ENCODE measurements around the gene DHX8.

The DHX8 gene

DNA sequence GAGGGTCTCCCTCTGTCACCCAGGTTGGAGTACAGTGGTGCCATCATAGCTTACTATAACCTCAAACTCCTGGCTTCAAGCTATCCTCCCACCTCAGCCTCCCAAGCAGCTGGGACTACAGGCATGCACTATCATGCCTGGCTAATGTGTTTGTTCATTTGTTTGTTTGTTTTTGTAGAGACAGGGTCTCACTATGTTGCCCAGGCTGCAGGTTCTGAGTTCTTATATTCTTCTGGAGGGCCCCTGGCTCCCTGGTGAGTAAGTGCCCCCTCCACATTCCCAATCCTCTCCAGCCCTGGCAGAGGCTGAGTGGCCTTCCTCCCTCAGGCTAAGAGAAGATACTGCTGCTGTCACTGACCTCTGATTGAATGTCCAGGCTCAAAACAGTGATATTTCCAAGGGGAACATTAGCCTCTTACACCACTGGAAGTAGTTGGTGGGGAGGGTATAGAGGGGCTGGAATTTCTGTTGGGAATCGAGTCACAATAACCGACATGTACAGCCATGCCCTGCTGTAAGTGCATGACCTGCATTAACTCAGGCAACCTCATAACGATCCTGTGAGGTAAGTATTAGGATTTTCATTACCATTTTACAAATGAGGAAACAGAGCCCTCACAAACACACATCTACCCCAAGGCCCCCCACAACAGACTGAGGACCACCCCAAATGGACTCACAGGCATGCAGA lies 65.1 kb downstream of the DHX8 start:
- no peak for DNase-seq

DNA sequence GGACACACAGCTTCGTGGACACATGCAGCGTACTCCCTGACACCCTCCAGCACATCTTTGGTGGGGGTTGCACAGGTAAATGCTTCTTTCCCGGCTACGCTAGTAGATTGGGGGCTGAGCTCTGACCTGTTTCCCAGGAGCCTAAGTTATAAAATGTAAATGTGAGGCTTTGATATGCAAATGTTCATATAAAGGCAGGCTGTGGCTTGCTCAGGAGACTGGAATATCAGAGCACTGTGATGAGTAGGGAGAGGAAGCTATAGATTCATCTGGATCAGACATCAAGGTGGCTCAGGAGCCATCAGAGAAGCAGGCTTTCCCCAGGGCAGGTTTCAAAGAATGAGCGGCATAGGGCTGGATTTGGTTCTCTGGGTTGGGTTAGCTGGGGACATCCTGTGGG lies 65.7 kb downstream of the DHX8 start:
- DNase-seq: no peak

DNA sequence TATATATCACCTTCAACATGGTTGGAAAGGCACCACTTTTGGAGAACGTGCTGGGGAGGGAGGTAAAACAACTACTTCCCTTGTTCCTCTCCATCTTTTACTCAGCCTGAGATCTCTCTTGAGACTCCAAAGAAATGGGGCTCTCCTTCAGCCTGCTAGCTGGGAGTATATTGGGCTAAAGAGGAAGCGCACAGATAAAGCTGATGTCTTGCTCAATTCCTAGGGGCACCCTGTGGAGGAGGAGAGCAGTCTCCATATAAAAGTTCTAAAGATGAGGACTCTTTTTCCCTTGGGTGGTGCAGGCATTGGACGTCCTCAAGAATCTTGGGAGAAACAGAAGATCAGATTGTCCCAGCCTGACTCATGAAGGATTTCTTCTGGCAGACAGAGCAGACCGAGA lies 67.0 kb downstream of the DHX8 start:
- no peak for DNase-seq

DNA sequence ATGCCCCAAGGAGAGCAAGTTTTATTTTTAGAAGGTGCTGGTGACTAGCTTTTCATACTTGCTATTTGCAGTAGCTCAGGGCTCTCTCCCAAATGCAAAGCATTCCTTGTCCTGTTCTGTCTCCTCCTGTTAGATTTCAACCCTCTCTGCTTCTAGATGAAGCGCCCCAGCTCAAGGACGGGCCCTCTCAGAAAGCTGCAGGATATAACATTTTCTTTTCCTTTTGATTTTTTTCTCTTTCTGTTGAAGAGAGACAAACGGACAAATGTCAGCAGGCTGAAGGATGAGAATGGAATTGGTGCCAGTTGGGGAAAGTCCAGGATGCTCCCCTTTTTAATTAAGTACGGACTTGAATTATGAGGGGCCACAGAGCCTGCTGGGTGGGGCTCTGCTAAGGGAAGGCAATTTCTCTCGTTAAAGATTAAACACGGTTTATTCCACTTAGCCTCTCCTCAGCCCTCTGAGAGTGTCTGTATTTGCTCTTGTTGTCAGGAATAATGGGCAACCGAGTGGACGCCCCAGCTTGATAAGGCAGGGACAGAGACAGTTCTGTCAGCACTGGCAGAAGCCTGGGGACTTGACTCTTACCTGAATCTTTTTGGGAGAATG lies 68.6 kb downstream of the DHX8 start:
- DNase-seq: no peak

DNA sequence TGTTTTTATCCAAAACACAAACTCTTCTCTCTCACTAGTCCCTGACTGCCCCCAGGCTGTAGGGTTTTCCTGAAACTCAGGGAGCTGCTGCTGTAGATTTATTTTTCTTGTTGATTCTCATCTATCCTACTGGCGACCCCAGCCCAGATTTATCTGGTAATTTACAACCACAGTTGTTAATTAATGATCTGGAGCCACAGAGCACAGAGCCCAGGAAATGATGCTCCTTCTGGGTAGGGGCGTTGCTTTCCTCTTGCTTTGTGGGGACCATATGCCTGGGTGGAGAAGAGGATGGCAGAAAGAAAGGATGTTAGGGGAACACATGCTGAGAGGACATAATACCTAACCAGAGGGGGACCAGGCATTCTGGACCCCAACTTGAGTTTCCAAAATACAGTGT lies 69.8 kb downstream of the DHX8 start:
- DNase-seq: no peak

DNA sequence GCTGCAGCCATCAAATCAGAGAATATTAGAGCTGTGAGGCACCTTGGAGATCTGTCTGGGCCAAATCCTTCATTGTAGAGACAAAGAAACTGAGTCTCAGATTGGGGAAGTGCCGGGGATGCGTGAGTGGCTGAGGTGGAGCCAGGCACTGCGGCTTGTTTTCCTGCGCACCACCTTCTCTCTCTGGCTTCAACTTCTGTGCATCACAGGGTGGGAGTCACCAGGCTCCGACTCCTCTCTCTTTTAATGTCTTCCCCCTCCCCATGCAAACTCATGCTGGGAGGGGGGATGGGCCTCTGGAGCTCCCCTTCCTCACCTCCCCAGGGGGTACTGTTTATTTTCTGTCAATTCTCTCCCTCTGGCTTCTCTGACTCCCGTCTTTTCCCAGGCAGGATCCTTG lies 71.1 kb downstream of the DHX8 start:
- no peak for DNase-seq

DNA sequence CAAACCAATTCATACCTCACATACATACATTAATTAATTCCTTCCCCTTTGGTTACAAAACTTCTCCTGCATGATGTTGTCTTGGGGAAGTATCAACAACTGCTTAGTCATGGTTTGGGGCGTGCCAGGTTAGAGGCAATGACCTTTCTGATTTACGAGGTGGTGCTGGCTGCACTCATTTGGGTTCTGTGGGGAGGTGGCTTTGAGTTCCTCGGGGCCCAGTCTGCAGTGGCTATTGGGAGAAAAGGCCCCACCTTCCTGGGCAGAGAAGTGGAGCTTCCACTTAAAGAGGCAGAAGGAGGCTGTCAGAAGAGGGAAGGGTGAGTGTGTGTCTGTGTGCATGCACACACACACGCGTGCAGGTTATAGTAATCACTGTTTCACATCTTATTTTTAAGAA lies 72.5 kb downstream of the DHX8 start:
- DNase-seq: peak; percentile 61

DNA sequence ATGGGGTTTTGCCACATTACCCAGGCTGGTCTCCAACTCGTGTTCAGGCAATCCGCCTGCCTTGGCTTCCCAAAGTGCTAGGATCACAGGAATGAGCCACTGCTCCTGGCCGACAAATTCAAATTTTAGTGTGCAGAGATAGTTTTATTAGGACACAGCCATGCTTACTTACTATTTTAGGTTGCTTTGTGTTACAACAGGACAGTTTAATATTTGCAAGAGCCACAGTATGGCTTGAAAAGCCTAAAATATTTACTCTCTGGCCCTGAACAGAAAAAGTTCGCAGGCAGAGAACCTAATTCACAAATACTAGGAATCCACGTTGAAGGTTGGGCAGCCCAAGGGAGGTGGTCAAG lies 75.0 kb downstream of the DHX8 start:
- no peak for DNase-seq

DNA sequence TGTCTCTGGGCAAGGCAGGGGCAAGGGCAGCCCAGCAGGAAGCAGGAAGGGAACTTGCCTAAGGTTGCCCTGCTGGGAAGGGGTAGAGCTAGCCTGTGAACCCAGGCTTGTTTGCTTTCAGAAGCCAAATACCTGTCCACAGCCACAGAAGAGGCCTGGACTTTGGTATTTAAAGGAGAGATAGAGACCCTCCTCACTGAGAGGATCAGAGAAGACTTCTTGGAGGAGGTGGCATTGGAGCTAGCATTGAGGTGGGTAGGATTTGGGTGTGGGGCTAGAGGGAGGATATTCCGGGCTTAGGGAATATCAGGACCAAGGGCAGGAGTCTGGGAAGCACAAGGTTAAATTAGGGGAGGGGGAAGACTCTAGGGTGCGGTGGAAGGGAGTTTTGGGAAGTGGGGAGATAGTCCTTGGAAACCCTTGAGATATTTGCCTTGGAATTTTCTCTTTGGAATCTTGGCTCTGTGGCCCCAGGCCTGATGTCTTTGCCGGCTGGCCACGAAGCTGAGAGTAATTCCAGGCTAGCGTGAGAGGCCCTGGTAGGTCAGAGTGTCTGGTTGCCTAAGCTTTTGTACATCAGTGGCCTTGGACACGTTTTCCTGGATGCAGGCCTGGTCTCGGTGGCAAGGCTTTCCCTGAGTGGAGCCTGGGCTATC lies 75.5 kb downstream of the DHX8 start:
- DNase-seq: no peak

DNA sequence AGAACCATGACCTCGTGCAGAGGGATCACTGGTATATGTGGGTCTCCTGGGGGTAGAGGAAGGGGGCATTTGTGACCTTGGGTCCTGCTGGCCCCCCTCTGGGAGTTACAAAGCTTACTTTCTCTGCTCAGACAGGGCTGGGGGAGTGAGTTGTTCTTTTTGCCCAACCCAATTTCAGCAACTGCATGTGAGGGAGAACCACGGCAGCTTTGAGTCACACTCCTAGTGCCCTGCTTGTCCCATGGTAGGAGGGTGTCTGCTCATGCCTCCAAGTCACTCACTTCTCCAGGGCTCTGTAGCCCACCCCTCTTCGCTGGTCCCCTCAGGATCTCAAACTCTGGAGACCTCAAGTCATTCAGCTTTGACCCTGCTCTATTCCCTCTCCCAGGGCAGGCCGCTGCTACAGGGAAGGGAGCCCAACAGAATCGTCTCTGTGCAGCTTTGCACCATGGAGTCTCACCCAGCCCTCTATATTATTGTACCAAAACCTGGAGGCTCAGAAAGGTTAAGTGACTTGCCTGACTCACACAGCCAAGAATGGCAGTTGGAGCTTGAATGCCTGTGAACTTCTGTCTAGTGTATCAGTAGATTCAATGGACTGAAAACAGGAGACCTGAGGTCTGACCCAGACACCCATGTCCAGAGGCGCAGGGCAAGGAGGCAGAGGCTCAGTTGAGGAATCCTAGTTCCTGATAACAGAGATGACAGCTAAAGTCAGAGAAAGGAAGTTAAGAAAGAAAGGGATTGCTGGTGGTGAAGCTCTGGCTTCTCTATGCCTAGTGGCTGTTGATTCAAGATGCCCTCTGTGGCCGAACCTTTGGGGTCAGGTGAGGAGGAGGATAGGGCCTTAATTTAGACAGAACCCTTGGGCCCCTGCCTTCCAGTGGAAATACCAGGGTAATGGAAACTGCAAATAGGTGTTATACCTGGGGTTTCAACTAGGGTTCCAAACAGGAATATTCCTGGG lies 77.0 kb downstream of the DHX8 start:
- no peak for DNase-seq

DNA sequence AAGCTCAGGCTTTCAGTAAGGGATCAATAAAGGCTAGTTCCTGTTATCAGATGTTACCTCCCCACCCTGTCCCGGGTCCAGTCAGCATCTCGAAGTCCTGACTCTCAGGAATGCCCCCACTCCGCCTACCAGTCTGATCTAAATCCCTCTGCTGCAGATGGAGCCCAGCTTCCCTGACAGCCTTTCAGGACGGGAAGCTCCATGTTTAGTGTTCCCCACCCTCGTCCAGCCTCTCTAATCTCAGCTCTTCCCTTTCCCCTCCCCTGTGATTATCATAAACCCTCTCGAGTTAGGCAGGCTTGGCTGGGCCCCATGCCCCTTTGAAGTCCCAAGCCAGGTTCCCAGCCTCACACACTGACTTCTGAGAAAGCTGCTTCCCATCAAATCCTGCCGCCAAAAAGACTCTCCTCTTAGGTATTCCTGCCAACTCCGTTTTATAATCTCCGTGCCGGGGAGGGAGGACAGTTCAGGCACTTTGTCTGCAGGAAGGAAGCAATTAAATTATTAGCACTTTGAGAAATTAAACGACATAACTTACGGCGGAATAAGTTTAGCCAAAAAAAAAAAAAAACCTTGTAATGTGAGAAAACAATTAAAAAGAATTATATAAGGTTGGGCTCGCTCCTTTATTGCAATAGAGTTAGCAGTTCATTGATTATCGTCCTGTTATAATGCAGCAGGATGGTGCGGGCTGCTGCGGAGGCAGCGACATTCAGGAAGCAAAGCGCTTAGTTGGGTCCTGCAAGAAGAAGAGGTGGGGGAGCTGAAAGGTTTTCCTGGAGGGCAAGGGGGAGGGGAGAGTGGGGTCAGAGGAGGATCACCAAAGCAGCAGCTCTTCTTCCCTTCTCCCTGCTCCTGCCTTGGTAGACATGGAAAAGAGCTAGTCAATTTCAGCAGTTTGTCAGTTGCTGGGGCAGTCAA lies 79.2 kb downstream of the DHX8 start:
- DNase-seq: no peak

DNA sequence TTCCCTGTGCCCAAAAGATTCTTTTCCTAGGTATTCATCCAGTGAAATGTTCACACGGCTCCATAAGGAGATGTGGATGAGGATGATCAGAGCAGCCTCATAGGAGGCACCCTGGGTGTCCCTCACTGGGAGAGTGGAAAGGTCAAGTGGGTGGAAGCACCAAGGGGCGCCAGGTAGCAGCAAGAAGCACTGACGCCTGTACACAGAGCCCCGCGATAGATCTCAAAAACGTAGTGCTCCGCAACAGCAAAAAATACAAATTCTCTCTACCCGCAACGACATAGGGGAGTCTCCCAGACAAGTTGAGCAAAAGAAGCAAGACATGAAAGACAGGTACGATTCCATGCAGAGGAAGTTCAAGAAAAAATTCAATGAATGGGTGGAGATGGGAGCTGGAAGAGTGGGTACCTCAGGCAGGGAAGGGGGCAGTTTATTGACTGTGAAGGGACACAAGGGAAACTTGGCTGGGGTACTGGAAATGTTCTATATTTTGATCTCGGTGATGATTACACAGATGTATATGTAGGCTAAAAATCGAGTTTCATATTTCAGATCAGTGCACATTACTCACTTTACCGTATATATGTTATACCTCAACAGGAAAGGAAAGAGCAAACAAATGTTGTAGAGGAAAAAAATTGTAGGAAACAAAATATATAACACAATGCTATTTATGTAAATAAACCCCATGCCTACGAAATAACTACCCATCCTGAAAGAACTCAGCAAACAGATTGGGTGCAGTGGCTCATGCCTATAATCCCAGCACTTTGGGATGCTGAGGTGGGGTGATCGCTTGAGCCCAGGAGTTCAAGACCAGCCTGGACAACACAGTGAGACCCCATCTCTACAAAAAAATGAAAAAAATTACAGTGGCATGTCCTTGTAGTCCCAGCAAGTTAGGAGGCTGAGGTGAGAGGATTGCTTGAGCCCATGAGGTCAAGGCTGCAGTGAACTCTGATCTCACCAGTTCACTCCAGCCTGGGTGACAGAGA lies 80.1 kb downstream of the DHX8 start:
- no peak for DNase-seq

DNA sequence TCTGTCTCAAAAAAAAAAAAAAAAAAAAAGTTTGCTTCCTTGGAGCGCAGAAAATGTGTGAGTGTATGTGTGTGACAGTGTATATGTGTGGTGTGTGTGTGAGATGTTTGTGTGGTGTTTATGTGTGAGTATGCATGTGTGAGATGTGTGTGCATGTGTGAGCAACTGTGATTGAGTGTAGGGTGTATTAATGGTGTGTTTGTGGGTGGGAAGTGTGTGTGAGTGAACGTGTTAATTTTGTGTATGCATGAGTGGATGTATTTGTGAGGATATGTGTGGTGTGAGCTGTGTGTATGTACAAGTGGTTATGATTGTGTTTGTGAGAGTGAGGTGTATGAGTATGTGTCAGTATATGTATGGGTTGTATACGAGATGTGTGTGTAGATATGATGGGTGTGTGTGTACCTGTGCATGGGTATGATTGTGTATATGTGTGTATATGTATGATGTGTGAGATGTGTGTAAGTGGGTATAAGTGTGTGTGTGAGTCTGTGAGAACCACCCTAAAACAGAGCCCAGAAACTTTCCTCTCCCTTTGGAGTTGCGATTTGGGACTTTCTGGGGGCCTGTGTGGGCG lies 84.8 kb downstream of the DHX8 start:
- DNase-seq: no peak

DNA sequence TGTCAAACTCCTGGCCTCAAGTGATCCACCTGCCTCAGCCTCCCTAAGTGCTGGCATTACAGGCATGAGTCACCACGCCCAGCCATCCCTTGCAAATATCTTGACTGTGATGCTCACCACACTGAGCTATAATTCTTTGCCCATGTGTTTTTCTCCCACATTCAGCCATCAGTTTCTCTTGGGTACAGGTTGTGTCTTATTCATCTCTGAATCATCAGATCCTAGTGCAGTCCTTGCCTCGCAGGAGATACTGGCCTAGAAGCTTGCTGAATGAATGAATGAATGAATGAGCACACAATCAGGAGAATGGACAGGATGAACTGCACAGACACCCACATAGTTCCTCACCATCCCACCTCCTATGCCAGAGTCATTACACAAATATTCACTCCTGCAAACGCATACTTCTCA lies 86.7 kb downstream of the DHX8 start:
- peak; percentile 72 for DNase-seq

DNA sequence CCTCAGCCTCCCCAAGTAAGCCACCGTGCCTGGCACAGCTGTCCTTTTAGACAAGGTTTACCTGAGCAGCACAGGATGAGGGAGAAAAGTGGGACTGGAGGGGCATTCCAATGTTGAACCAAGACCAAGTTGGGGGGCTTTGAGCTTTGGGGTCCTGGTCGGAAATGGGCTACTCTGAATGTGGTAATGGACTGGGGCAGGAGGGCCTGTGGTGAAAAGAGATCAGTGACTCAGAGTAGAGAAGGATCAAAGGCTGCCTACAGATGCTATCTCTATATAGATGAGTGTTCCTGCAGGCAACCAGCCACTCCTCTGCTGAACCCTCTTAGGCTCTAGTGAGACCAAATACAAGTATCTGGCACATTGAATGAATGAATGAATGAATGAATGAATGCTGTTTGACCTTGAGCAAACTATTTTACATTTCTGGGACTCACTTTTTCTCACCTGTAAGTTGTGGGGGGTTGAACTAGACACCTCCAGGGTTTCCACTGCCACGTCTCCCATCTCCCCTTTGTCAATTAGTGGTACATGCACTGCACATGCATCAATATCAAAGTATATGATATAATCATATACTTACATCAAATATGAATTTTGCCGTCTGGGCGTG lies 88.7 kb downstream of the DHX8 start:
- DNase-seq: no peak

DNA sequence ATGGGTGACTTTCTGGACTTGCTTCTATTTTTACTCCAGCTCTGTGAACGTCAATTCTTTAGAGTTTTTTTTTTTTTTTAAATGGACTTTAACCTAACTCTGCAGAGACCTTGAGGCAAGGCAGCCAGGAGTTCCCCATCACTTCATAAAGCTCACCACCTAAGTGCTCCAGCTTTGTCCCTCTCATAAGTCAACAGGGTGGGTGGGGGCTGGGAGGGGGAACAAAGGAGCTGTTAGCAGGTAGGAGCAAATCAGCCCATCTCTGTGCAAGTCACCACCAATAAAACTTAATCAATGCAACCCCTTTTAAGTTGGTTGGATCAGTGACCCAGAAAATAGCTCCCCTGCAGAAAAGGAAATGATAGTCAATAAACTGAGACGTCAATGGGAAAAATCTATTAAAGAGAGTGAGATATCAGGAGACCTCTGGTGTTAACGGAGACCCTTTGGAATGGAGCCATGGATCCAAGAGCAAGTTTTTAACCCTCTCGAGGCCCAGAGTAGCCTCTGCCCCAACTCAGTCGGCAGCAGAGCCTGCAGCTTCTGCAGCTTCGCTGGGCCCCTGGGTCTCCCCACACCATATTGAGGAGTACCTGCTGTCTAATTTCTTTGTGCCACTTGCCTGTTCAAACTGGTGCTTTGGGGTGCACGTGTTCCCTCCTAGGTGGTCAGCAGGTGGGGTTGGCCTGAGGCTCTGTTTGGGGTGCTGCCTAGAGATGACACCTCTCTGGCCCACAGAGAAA lies 90.0 kb downstream of the DHX8 start:
- no peak for DNase-seq

DNA sequence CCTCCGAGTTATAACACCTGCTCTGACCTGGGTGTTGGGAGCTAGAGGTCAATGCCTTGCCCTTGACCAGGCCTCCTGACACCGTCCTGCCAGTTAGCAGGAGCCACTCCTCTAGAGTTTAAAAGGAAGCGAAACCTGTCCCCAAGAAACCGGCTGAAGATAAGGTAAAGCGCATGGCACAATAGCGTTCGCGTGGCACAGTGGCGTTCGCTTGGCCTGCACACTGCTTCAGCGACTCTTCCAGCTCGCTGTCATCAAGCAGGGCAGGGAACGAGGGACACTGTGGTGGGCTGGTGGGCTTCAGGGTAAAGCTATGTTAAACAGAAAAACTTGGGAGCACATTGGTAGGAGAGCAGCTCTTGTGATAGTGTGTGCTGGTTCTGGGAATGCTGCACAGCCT lies 90.6 kb downstream of the DHX8 start:
- no peak for DNase-seq

DNA sequence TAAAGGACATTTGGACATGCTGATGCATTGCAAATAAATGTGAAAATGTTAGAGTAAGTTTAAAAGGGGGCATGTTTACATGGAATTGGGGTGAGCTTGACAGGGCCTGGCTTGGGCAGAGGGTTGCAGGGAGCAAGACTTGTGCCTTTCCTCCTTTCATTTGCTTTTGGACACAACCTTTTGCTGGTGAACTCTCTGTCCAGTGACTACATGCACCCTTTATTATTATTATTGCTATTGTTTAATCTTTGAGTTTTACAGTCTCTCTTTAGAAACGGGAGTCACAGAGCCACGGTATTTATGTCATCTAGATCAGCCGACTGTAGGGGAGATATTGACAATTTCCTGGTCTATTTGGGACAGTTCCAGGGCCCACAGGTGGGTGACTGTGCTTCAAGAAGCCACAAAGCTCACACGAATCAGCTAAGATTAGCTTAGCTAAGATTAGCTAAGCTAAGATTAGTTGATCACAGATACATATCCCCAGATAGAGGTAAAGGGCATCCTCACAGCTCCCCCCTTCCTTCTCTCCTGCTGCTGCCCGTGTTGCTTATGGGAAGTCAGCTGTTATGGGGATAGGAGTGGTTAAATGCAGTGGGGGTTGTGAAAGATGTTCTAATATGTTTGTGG lies 91.2 kb downstream of the DHX8 start:
- DNase-seq: no peak

Measured in fibroblast of skin of right biceps (primary cell).